ENCODE measurements around the gene GLIPR1.
A peak's percentile ranks its signal among the peaks of the same experiment; 100 is the strongest.

Gene GLIPR1

GRCh38 chr12:75488553-75488952, 8.0 kb downstream of the GLIPR1 start:
- DNase-seq: no peak
- no peak overlapping the region for H3K4me3 Mint-ChIP-seq
- H3K27ac Mint-ChIP-seq: peak overlapping the region; percentile 61
- H3K27me3 Mint-ChIP-seq (ENCODE audit: low read depth, poor library complexity): no peaks in the 10 kb centered on the region
- TF ChIP-seq CTCF (IDR thresholded peaks at IDR 0.05): no peak
- H3K36me3 Mint-ChIP-seq (ENCODE audit: low read depth): peaks cover 9% of the 10 kb centered on the region
- H3K4me1 Mint-ChIP-seq: peaks cover 16% of the 10 kb centered on the region
- no peaks in the 10 kb centered on the region for H3K9me3 Mint-ChIP-seq

- TF ChIP-seq CTCF (IDR thresholded peaks at IDR 0.05): no peak
- Mint-ChIP-seq H3K27me3 (ENCODE audit: low read depth, poor library complexity) (no peaks in the 10 kb centered on the region), H3K4me3 (no peak overlapping the region), H3K4me1 (peaks cover 20% of the 10 kb centered on the region), H3K9me3 (no peaks in the 10 kb centered on the region), H3K36me3 (ENCODE audit: low read depth) (peaks cover 15% of the 10 kb centered on the region), H3K27ac (peak overlapping the region; percentile 65)
- DNase-seq: no peak
Measured at GRCh38 chr12:75489187-75489586, 8.6 kb downstream of the GLIPR1 start.

GRCh38 chr12:75489613-75490210, 9.2 kb downstream of the GLIPR1 start:
- Mint-ChIP-seq H3K27ac (peak overlapping the region; percentile 65), H3K27me3 (ENCODE audit: low read depth, poor library complexity) (no peaks in the 10 kb centered on the region), H3K9me3 (no peaks in the 10 kb centered on the region), H3K4me1 (peaks cover 14% of the 10 kb centered on the region), H3K4me3 (no peak overlapping the region), H3K36me3 (ENCODE audit: low read depth) (peaks cover 17% of the 10 kb centered on the region)
- no peak for TF ChIP-seq CTCF (IDR thresholded peaks at IDR 0.05)
- DNase-seq: no peak

- DNase-seq: no peak
- TF ChIP-seq CTCF (IDR thresholded peaks at IDR 0.05): no peak
- Mint-ChIP-seq H3K27ac (no peak overlapping the region), H3K27me3 (ENCODE audit: low read depth, poor library complexity) (no peaks in the 10 kb centered on the region), H3K4me3 (no peak overlapping the region), H3K36me3 (ENCODE audit: low read depth) (peaks cover 27% of the 10 kb centered on the region), H3K4me1 (peaks cover 14% of the 10 kb centered on the region), H3K9me3 (no peaks in the 10 kb centered on the region)
Measured at GRCh38 chr12:75491169-75491568, 10.6 kb downstream of the GLIPR1 start.

- H3K4me3 Mint-ChIP-seq: no peak overlapping the region
- peaks cover 31% of the 10 kb centered on the region for H3K36me3 Mint-ChIP-seq (ENCODE audit: low read depth)
- no peak overlapping the region for H3K27ac Mint-ChIP-seq
- no peaks in the 10 kb centered on the region for H3K27me3 Mint-ChIP-seq (ENCODE audit: low read depth, poor library complexity)
- no peak for DNase-seq
- peaks cover 3% of the 10 kb centered on the region for H3K4me1 Mint-ChIP-seq
- H3K9me3 Mint-ChIP-seq: no peaks in the 10 kb centered on the region
- no peak for TF ChIP-seq CTCF (IDR thresholded peaks at IDR 0.05)
Measured at GRCh38 chr12:75503459-75503858, 22.9 kb downstream of the GLIPR1 start.

- no peak for TF ChIP-seq CTCF (IDR thresholded peaks at IDR 0.05)
- Mint-ChIP-seq H3K27ac (no peak overlapping the region), H3K4me3 (no peak overlapping the region), H3K36me3 (ENCODE audit: low read depth) (peaks cover 29% of the 10 kb centered on the region), H3K4me1 (peaks cover 5% of the 10 kb centered on the region), H3K9me3 (no peaks in the 10 kb centered on the region), H3K27me3 (ENCODE audit: low read depth, poor library complexity) (no peaks in the 10 kb centered on the region)
- DNase-seq: no peak
Measured at GRCh38 chr12:75503866-75504265, 23.3 kb downstream of the GLIPR1 start.
